Stimulated activated CD8-positive, alpha-beta memory T cell treated with anti-CD3 and anti-CD28 coated beads, Interleukin-4, amount 100 ng/mL, for 4 hours (primary cell): ENCODE data around the gene CCDC197.

ENCODE experiments used
- DNase-seq, 2 donors: peaks; one replicate each; pipeline ENCODE4 v3.0.0-alpha.2; 2020; ENCODE audit warnings: low read depth in 2 of 2, low spot score in 1 of 2

Gene CCDC197

GRCh38 chr14:94040796-94041195 lies 43.7 kb downstream of the CCDC197 start:
- no peak for DNase-seq

GRCh38 chr14:94041551-94042346 lies 44.6 kb downstream of the CCDC197 start:
- no peak for DNase-seq

GRCh38 chr14:94042433-94043091 lies 45.5 kb downstream of the CCDC197 start:
- DNase-seq, result no peak

- DNase-seq, result no peak
Measured at GRCh38 chr14:94043111-94043755, 46.1 kb downstream of the CCDC197 start.

GRCh38 chr14:94043756-94044475 lies 46.8 kb downstream of the CCDC197 start:
- no peak for DNase-seq

GRCh38 chr14:94044476-94045091 lies 47.5 kb downstream of the CCDC197 start:
- no peak for DNase-seq

GRCh38 chr14:94045101-94045500 lies 48.0 kb downstream of the CCDC197 start:
- DNase-seq, result no peak

- DNase-seq, result no peak
Measured at GRCh38 chr14:94045563-94046345, 48.7 kb downstream of the CCDC197 start.

GRCh38 chr14:94046696-94047250 lies 49.7 kb downstream of the CCDC197 start:
- no peak for DNase-seq

GRCh38 chr14:94047581-94047980 lies 50.5 kb downstream of the CCDC197 start:
- no peak for DNase-seq

GRCh38 chr14:94048691-94049624 lies 51.9 kb downstream of the CCDC197 start:
- DNase-seq, result no peak

- DNase-seq, result no peak
Measured at GRCh38 chr14:94049625-94050023, 52.5 kb downstream of the CCDC197 start.

- DNase-seq, result no peak
Measured at GRCh38 chr14:94050231-94050880, 53.3 kb downstream of the CCDC197 start.

- no peak for DNase-seq
Measured at GRCh38 chr14:94051115-94051514, 54.0 kb downstream of the CCDC197 start.

- DNase-seq, result no peak
Measured at GRCh38 chr14:94051779-94052178, 54.7 kb downstream of the CCDC197 start.

- DNase-seq, result no peak
Measured at GRCh38 chr14:94052199-94052598, 55.1 kb downstream of the CCDC197 start.

GRCh38 chr14:94052662-94053061 lies 55.6 kb downstream of the CCDC197 start:
- DNase-seq, result no peak

- no peak for DNase-seq
Measured at GRCh38 chr14:94054401-94054800, 57.3 kb downstream of the CCDC197 start.
